ENCODE results near the gene CFAP119. TPM values are rescaled to one million over a fixed set of nuclear protein-coding genes. Genes with fewer than 3 reads are reported as not detected.
A peak's percentile ranks its signal among the peaks of the same experiment; 100 is the strongest.

Gene CFAP119
- total and polyA plus RNA-seq, 2 of the 8 experiments (the other 6 are each of a cell fraction or from before 2014, with no cell fraction given): 5.6 to 6.0 TPM

DNA sequence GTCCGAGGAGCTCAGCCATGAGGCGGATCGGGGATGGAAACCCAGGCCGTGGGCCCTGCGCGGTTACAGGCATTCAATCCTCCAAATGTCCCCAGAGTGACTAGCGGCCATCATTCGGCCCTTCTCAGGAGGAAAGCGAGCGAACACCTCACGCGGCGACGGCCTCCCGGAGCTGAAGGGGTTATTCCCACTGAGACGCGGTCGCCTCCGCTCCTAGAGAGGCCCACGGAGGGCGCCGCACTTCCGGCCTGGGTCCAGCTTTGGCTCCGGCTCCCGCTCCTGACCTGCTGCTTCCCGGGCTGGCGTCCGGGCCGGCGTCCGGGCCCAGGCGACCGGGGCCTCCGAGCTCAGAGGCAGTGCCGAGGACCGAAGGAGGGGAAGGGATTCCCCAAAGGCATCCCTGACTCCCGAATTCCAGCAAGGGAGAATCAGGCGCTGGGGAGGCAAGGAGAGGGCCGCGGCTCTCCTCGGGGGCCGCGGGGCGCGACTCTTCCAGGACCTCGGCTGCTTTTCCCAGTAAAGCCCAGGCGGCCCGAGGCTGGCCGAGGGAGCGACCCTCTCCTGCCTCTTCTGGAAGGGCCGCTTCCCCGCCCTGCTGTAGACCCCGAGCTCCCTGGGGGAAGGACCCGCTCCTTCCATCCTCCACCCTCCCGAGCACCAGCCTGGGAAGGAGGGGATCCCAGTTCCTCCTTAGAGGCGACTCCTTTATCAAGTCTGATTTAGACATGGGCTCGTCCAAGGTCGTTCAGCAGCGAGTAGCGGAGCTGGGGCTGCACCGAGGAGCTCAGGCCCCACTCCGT lies 43.7 kb upstream of the CFAP119 start (continued):
- TF ChIP-seq CHD7 (IDR thresholded peaks at IDR 0.05; ENCODE audit: insufficient replicate concordance, low read length): no peak
- TF ChIP-seq HDAC6 (IDR thresholded peaks at IDR 0.05; ENCODE audit: low read depth, low read length): no peak
- peak; percentile 90 for TF ChIP-seq EGR1 (IDR thresholded peaks at IDR 0.05; ENCODE audit: borderline replicate concordance, low read depth, low read length)
- TF ChIP-seq KDM1A (IDR thresholded peaks at IDR 0.05; ENCODE audit: borderline replicate concordance, low read length): no peak
- no peak for TF ChIP-seq BRCA1 (IDR thresholded peaks at IDR 0.05; ENCODE audit: low read depth, low read length)
- TF ChIP-seq TCF12 (IDR thresholded peaks at IDR 0.05; ENCODE audit: low read depth, low read length): no peak
- no peak for TF ChIP-seq SRF (IDR thresholded peaks at IDR 0.05; ENCODE audit: low read depth, low read length)
- peak; percentile 48; the same call in 1 of the 2 replicates for TF ChIP-seq SP1 (IDR thresholded peaks at IDR 0.05; ENCODE audit: low read depth, low read length)
- TF ChIP-seq POLR2A (IDR thresholded peaks at IDR 0.05; ENCODE audit: control extremely low read depth in 1 of 2, low read depth in 2 of 2, low read length in 2 of 2): peak in 1 of 2 experiments; percentile 86; a peak in 2 of 3 replicates
- no peak for TF ChIP-seq RFX5 (IDR thresholded peaks at IDR 0.05; ENCODE audit: borderline replicate concordance, low read depth, low read length)
- TF ChIP-seq SP4 (IDR thresholded peaks at IDR 0.05; ENCODE audit: low read length): no peak
- TF ChIP-seq TBP (IDR thresholded peaks at IDR 0.05; ENCODE audit: low read depth, low read length): peak; percentile 84; the same call in 1 of the 2 replicates

All from H1 (cell line).